HTR-8/SVneo (cell line): ENCODE results near the gene TEX55.
"Not testable (repeated sequence)": the region's sequence is repeated elsewhere in the genome, so short reads cannot be mapped to it uniquely, and the experiment has no call there.

ENCODE experiments used
- DNase-seq: peaks from one replicate; pipeline ENCODE4 v3.0.0; 2011; ENCODE audit warnings: low spot score, mixed read lengths; ENCODE audit not compliant: insufficient read length
- FAIRE-seq: peaks from 2 replicates; lab custom pipeline; 2011; peaks lifted over from hg19 to GRCh38; lab: Jason Lieb, UNC

TEX55 gene

DNA sequence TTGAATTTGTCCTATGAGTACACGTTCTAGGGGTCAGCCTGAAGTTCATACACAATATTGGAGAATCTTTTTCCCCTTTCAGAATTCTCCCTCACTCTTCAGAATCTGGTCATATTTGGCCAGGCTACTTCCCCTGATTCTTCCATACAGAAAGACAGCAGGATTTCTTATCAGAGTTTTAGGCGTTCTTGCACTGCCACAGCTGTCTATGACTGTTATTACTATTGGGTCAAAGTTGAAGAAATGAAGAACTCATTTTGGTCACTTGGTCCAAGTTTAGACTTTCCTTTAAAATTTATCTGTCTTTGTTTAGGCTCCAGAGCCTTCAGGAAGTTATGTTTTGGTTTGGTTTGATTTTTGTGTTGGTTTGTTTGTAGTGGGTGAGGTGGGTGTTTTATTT, 12.0 kb downstream of the TEX55 start:
- no peak for FAIRE-seq
- DNase-seq = no peak

GRCh38 chr3:119160361-119160760, 14.4 kb downstream of the TEX55 start:
- no peak for DNase-seq
- FAIRE-seq = no peak

- DNase-seq (no peak), FAIRE-seq (no peak)
Observed at GRCh38 chr3:119160815-119161214, 14.8 kb downstream of the TEX55 start.

DNA sequence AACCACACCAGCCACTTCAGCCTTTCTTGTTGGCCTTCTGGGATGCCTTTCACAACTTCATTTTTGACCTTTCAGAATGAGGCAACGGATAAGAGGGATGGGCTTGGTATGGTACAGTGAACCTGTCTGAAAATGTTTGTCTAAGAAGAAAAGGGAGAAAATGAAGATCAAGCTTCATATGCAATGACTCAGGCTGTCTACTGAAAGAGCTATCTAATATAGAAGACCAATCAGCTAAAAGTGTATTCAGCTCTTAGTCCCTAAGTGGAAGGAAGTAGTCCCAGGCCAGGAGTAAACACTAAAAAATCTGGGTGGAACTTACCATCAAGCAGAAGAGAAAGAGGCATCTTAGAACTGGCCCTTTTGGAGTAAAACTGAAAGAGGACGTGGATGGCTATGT, 15.3 kb downstream of the TEX55 start:
- FAIRE-seq = no peak
- no peak for DNase-seq

GRCh38 chr3:119164745-119165144, 18.8 kb downstream of the TEX55 start:
- FAIRE-seq, DNase-seq: not testable (repeated sequence)

- FAIRE-seq = no peak
- no peak for DNase-seq
Observed at GRCh38 chr3:119170821-119171220, 24.9 kb downstream of the TEX55 start.

DNA sequence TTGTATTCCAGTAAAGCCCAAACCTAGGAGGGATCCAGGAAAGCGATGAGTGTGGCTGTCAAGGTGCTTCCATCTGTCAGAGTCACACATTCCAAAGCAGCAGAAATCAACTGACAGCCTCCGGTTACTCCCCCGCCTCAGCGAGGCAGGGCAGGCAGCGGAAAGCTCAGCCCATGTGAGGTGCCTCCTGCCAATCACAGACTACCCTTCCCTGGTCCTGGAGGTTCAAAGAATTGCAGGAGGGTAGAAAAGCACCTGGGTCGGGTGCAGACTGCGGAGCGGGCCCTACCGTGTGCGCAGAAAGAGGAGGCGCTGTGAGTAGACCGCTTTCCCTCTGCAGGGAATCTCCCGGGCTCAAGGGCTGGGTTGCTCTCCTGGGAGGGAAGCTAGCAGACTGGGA, 27.4 kb downstream of the TEX55 start, which contains the start of gene UPK1B:
Gene UPK1B, plus strand, starts transcription at position 274 of the 400 bp plus-strand sequence. CDS start 13,144 bp downstream, outside the sequence.
- DNase-seq = no peak
- no peak for FAIRE-seq

DNA sequence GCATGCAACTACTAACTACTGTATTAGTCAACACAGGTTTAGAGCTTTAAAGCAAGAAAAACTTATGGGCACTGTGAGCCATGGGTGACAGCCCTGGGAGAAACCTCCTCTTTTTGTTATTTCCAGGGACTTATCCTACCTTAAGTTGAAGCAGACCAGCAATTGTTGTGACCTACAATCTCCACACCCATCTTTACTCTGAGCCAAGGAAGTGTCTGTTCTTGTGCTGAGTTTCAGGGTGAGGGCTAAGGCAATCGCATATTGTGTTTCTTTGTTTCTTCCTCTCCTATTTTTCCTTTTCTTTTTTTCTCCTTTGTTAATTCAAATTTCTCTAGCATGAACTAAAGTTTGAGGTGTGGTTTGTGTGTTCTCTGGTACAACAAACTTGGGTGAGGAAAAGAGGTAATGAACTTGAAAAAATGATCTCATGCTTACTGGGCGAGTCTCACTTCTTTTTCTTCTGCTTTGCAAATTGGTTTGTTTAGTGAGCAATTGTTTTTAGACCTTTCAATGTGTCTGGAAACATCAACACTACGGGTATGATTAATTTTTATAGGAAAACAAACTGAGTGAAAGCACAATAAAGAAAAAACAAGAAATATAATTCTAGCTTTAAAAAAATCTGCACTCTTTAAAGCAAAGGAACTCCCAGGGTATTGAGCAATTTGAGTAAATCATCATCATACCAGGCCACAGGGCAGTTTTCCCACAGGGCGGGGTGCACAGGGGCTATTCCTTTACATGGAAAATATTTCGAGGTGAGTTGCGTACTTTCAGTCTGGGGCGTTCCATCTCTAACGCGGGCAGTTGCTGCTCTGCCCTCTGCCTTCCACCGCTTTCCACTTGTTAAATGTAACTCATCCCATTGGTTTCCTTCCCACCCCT, 30.1 kb downstream of the TEX55 start:
- FAIRE-seq (no peak), DNase-seq (no peak)

DNA sequence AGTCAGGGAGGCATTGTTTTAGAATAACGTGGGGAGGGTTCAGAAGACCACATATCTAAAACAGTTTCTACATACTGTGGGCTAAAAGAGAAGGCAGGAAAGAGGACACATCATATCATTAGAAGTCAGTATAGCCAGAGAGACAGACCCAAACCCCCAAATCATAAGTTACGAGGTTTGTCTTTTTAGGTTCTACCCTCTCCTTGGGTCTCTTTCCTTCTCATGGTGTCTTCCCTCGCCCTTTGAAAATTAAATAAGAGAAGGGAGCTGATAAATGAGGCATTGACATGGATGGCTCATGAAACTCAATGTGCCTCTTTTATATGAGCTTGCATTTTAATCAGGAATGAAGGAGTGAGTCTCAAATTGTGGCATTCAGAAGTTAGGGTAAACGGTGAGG, 30.8 kb downstream of the TEX55 start:
- no peak for FAIRE-seq
- no peak for DNase-seq

DNA sequence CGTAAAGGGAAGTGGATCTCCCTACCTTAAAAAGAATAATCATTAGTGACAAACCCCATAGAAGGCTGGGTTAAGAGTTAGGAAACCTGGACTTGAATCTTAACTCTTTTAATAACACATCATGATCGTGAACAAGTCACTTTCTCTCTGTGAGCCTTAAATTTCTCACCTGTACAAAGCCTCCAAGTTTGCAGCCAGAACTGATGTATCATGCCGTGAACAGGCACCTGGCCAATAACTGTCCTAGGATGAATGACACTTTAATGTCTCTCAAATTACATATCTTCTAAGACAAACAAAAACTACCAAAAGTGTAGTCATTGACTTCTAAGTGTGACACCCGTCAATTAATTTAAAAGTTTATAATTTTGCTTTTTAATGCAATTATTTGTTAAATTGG, 31.4 kb downstream of the TEX55 start:
- FAIRE-seq (no peak), DNase-seq (no peak)

DNA sequence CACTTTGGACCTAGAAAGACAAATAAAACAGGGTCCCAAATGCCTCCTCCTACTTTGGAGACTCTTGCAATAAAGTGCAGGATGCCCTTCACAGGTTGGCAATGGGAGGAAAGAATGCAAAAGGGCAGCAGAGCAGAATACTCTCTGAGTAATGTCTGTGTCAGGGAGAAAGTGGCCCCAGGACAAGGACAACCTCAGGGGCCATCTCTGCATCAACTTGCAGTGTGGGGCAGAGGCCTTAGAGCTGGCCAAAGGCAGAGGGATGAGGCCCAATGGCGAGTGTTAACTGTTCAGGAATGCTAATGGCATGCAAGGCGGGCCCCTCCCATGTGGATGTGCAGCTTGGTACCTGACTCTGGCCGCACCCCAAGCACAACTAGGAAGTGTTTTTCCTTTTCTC, 35.8 kb downstream of the TEX55 start:
- FAIRE-seq (peak; percentile 83), DNase-seq (peak; percentile 40)

DNA sequence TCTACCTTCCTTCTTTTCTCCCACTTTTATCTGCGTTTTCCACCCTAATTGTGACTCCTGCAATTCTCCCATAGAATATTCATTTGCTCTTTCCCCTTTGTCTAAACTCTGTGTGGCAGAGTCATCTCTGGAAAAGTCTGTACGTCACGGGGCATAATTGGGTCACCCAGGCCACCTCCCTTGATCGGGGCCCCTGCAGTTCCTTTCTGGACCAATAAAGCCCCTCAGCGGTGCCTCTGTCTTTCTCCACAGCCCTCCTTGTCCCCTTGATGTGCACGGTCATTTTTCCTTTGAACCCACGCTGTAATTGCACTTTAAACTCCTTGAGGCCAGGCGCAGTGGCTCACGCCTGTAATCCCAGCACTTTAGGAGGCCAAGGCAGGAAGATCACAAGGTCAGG, 38.1 kb downstream of the TEX55 start:
- DNase-seq (no peak), FAIRE-seq (no peak)

DNA sequence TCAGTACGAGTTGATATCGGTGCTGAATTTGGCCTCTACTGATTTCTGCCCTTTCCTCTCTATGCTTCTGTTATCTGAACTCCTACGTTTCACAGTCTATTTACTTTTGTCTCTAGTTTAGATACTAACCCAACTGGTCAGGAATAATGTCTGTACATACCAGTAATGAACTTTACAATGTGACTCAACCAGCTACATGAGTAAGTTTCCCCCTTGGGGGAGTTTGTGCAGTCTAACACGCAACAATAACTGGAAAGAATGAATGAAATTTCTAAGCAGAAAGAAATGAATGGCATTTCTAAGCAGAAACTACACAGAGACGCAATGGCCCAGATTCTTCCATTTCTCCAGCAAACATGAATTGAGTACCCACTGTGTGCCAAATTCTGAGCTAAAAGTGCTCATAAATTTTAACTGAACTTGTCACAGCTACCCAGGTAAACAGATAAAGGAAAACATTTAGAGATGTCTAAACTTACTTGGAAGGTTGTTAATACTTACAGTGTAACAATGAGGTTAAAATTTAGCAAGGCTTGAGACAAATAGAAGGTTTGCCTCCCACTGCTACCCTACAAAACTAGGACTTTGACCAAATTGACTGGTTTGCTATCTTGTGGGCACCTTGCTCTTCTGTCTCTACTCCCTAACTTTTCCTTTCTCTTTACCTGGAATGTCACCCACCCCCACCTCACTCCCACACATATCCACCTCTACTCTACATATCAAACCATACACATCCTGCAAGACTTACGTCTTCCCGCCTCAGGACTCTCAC, 39.0 kb downstream of the TEX55 start:
- DNase-seq (peak; percentile 29), FAIRE-seq (no peak)

DNA sequence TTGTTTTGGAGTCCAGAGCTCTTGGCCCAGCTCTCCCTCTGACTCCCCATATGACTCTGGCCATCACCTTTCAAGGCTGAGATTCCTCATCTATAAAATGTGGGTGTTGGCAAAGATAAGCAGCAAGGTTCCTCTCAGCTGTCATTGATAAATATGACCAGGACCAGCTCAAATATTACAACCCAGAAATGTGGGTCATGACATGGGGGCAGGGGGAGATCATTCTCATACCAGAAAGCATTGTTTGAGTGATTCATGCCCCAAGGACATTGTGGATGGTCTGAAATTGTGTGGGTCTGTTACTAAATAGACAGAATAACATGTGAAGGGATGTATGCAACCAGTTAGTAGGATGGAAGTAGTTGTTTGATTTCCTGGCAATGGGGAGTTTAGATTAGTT, 41.3 kb downstream of the TEX55 start:
- peak; percentile 33 for FAIRE-seq
- no peak for DNase-seq

DNA sequence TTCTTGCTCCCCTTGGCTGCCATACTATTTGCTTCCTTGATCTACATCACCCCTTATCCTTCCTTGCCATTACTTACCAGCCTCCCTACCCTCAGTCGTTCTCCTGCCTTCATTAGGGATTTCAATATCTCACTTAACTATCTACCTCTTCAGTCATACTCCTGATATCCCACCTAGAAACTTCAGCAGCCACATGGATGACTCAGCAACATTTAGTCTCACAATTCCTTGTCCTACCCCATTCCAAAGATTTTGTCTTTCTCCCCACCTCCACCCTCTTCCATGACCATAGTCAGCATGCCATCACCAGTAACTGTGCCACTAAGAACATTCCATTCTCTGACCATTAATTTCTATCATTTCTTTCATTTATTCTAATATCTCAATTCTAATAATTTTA, 45.8 kb downstream of the TEX55 start:
- no peak for FAIRE-seq
- DNase-seq = no peak

GRCh38 chr3:119194237-119195150, 48.5 kb downstream of the TEX55 start:
- no peak for FAIRE-seq

DNA sequence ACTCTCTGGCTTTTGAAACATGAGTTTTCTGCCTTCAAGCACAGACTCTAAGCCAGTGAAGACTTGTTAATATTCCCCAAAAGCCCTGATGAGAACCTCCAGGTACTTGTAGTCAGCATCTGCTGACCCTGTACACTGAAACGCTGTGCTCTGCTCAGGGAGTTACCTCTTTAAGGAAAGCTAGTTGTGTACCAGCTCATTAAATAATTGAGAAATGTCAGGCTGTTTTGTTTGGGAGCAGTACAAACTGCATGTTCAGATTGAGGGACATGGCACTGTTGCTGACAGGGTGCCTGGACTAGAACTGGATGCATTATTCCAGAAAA, 49.1 kb downstream of the TEX55 start:
- FAIRE-seq (no peak), DNase-seq (no peak)

More at GRCh38 chr3:119194237-119195150, 48.5 kb downstream of the TEX55 start:
- DNase-seq = no peak

DNA sequence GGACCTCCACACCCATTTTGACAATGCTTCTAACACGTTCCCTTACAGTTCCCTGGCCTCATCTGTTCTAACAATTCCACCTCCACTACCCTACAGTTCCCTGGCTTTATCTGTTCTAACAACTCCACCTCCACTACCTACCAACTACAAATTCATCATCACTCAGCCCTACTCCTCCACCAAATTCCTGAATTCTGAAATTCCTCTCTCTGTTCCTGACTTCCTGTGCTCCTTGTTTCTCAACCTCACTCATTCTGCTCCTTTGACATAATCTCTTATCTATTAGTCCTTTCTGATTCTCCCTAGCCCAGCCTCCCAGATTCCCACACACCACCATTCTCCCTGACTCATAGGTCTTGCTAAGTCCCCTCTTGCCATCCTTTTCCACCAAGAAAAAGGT, 49.9 kb downstream of the TEX55 start:
- no peak for FAIRE-seq
- no peak for DNase-seq
